ENCODE data around the gene UNC45A.

The UNC45A gene

DNA sequence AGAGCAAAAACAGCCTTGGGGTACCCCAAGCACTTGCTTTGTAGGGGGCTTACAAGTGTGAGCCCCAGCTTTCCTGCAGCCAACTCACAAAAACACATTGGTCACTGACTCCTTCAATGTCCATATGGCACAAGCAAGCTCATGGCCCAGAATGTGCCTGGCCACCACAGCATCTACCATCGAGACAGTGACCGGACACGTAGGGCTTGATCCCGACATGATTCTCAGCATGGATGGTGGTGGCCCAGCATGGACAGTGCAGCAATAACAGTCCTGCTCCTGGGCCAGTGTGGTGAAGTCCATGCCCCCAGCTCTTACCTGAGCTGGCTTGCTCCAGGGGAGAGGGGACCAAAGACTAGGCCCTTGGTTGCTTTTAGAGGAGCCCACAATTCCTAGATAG is 6.0 kb downstream of the UNC45A start:
- no peaks in the 10 kb centered on the region for H3K27me3 ChIP-seq (ENCODE audit: control insufficient read depth in 1 of 2, insufficient read depth in 2 of 2, low read length in 2 of 2)
- H3K4me1 ChIP-seq (ENCODE audit: insufficient read depth, low read length) = peaks cover 6% of the 10 kb centered on the region
- H3K9me3 ChIP-seq (ENCODE audit: low read length) = no peaks in the 10 kb centered on the region
- H3K4me3 ChIP-seq (ENCODE audit: low read depth in 1 of 2, low read length in 2 of 2) = no peak overlapping the region
- peaks cover 62% of the 10 kb centered on the region for H3K36me3 ChIP-seq (ENCODE audit: insufficient read depth, low read length)
- H3K9ac ChIP-seq (ENCODE audit: low read length) = no peak overlapping the region
- no peak overlapping the region for H3K27ac ChIP-seq (ENCODE audit: low read depth, low read length)

GRCh38 chr15:90942354-90943120 is 7.5 kb downstream of the UNC45A start:
- H3K4me1 ChIP-seq (ENCODE audit: insufficient read depth, low read length) = no peaks in the 10 kb centered on the region
- no peaks in the 10 kb centered on the region for H3K27me3 ChIP-seq (ENCODE audit: control insufficient read depth in 1 of 2, insufficient read depth in 2 of 2, low read length in 2 of 2)
- peaks cover 75% of the 10 kb centered on the region for H3K36me3 ChIP-seq (ENCODE audit: insufficient read depth, low read length)
- no peak overlapping the region for H3K4me3 ChIP-seq (ENCODE audit: low read depth in 1 of 2, low read length in 2 of 2)
- H3K27ac ChIP-seq (ENCODE audit: low read depth, low read length) = no peak overlapping the region
- H3K9me3 ChIP-seq (ENCODE audit: low read length) = no peaks in the 10 kb centered on the region
- H3K9ac ChIP-seq (ENCODE audit: low read length) = no peak overlapping the region

DNA sequence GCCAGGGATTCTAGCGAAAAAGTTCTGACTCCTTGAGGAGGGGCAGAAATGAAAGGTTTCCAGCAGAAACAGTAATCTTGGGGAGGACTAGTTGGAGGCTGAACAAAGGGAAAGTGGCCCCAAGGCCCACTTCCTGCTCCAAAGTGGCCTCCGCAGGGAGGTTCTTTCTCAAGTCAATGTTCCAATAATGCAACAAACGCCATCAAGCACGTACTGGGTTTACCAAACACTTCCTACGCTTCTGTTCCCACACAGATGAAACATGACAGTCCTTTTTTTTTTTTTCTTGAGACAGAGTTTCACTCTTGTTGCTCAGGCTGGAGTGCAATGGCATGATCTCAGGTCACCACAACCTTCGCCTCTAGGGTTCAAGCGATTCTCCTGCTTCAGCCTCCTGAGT is 10.0 kb downstream of the UNC45A start:
- Histone ChIP-seq H3K4me3 (ENCODE audit: low read depth in 1 of 2, low read length in 2 of 2) (no peak overlapping the region), H3K9me3 (ENCODE audit: low read length) (no peaks in the 10 kb centered on the region), H3K4me1 (ENCODE audit: insufficient read depth, low read length) (no peaks in the 10 kb centered on the region), H3K36me3 (ENCODE audit: insufficient read depth, low read length) (peaks cover 81% of the 10 kb centered on the region), H3K9ac (ENCODE audit: low read length) (no peak overlapping the region), H3K27ac (ENCODE audit: low read depth, low read length) (no peak overlapping the region), H3K27me3 (ENCODE audit: control insufficient read depth in 1 of 2, insufficient read depth in 2 of 2, low read length in 2 of 2) (no peaks in the 10 kb centered on the region)

DNA sequence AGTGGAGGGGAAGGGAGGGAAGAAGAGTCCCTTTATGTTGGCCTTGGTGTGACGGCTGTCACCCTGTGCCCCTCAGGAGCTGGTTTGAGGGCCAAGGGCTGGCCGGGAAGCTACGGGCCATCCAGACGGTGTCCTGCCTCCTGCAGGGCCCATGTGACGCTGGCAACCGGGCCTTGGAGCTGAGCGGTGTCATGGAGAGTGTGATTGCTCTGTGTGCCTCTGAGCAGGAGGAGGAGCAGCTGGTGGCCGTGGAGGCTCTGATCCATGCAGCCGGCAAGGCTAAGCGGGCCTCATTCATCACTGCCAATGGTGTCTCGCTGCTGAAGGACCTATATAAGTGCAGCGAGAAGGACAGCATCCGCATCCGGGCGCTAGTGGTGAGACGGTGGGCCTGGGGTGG is 11.5 kb downstream of the UNC45A start:
- Histone ChIP-seq H3K9ac (ENCODE audit: low read length) (no peak overlapping the region), H3K4me1 (ENCODE audit: insufficient read depth, low read length) (no peaks in the 10 kb centered on the region), H3K36me3 (ENCODE audit: insufficient read depth, low read length) (peaks cover 83% of the 10 kb centered on the region), H3K27me3 (ENCODE audit: control insufficient read depth in 1 of 2, insufficient read depth in 2 of 2, low read length in 2 of 2) (no peaks in the 10 kb centered on the region), H3K4me3 (ENCODE audit: low read depth in 1 of 2, low read length in 2 of 2) (no peak overlapping the region), H3K27ac (ENCODE audit: low read depth, low read length) (no peak overlapping the region), H3K9me3 (ENCODE audit: low read length) (no peaks in the 10 kb centered on the region)

- Histone ChIP-seq H3K27me3 (ENCODE audit: control insufficient read depth in 1 of 2, insufficient read depth in 2 of 2, low read length in 2 of 2) (no peaks in the 10 kb centered on the region), H3K9me3 (ENCODE audit: low read length) (no peaks in the 10 kb centered on the region), H3K27ac (ENCODE audit: low read depth, low read length) (no peak overlapping the region), H3K36me3 (ENCODE audit: insufficient read depth, low read length) (peaks cover 86% of the 10 kb centered on the region), H3K4me1 (ENCODE audit: insufficient read depth, low read length) (no peaks in the 10 kb centered on the region), H3K4me3 (ENCODE audit: low read depth in 1 of 2, low read length in 2 of 2) (no peak overlapping the region), H3K9ac (ENCODE audit: low read length) (no peak overlapping the region)
These were observed 12.0 kb downstream of the UNC45A start for GRCh38 chr15:90946941-90947576.

GRCh38 chr15:90947577-90948357 is 12.7 kb downstream of the UNC45A start:
- Histone ChIP-seq H3K9me3 (ENCODE audit: low read length) (no peaks in the 10 kb centered on the region), H3K36me3 (ENCODE audit: insufficient read depth, low read length) (peaks cover 84% of the 10 kb centered on the region), H3K27ac (ENCODE audit: low read depth, low read length) (no peak overlapping the region), H3K4me1 (ENCODE audit: insufficient read depth, low read length) (no peaks in the 10 kb centered on the region), H3K4me3 (ENCODE audit: low read depth in 1 of 2, low read length in 2 of 2) (no peak overlapping the region), H3K27me3 (ENCODE audit: control insufficient read depth in 1 of 2, insufficient read depth in 2 of 2, low read length in 2 of 2) (no peaks in the 10 kb centered on the region), H3K9ac (ENCODE audit: low read length) (no peak overlapping the region)

DNA sequence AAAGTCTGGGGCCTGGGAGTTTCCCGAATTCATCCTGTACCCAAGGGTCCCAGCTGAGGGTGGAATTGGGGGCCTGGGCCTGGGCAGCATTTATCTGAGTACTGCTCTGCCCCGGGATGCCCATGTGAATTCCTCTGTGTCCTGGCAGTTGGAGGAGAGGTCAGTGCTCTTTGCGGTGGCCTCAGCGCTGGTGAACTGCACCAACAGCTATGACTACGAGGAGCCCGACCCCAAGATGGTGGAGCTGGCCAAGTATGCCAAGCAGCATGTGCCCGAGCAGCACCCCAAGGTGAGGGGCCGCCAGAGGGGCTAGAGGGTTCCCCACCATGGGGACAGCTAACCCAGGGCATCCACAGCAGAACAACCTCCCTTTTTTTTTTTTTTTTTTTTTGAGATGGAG is 13.4 kb downstream of the UNC45A start:
- Histone ChIP-seq H3K9ac (ENCODE audit: low read length) (no peak overlapping the region), H3K4me3 (ENCODE audit: low read depth in 1 of 2, low read length in 2 of 2) (no peak overlapping the region), H3K4me1 (ENCODE audit: insufficient read depth, low read length) (no peaks in the 10 kb centered on the region), H3K9me3 (ENCODE audit: low read length) (no peaks in the 10 kb centered on the region), H3K36me3 (ENCODE audit: insufficient read depth, low read length) (peaks cover 84% of the 10 kb centered on the region), H3K27me3 (ENCODE audit: control insufficient read depth in 1 of 2, insufficient read depth in 2 of 2, low read length in 2 of 2) (no peaks in the 10 kb centered on the region), H3K27ac (ENCODE audit: low read depth, low read length) (no peak overlapping the region)

DNA sequence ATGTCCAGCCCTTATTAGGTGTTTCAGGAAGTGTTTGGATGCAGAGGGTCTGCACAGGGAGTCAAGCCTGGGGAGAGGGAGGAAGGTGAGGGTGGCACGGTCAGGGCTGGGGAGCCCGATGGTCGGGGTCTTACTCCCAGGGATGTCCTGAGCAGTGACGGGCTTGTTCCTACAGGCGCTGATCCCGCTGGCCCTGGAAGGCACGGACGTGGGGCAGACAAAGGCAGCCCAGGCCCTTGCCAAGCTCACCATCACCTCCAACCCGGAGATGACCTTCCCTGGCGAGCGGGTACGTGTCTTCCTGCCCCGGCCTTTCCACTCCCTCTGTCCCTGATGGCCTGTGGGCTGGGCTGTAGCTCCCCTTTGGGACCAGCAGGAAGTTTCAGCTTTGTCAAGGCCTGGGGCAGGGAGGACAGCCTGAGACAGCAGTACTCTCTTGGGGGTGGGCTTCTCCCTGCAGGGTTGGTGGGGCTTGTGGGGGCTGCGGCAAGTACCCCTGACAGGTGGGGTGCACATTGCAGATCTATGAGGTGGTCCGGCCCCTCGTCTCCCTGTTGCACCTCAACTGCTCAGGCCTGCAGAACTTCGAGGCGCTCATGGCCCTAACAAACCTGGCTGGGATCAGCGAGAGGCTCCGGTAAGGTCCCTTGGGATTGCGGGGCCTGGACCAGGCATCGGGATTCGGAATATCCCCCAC is 15.0 kb downstream of the UNC45A start:
- Histone ChIP-seq H3K27ac (ENCODE audit: low read depth, low read length) (no peak overlapping the region), H3K9me3 (ENCODE audit: low read length) (no peaks in the 10 kb centered on the region), H3K9ac (ENCODE audit: low read length) (no peak overlapping the region), H3K4me1 (ENCODE audit: insufficient read depth, low read length) (peaks cover under 1% of the 10 kb centered on the region), H3K27me3 (ENCODE audit: control insufficient read depth in 1 of 2, insufficient read depth in 2 of 2, low read length in 2 of 2) (no peaks in the 10 kb centered on the region), H3K36me3 (ENCODE audit: insufficient read depth, low read length) (peaks cover 74% of the 10 kb centered on the region), H3K4me3 (ENCODE audit: low read depth in 1 of 2, low read length in 2 of 2) (no peak overlapping the region)

GRCh38 chr15:90950676-90951075 is 15.6 kb downstream of the UNC45A start:
- no peak overlapping the region for H3K9ac ChIP-seq (ENCODE audit: low read length)
- H3K9me3 ChIP-seq (ENCODE audit: low read length) = no peaks in the 10 kb centered on the region
- H3K4me1 ChIP-seq (ENCODE audit: insufficient read depth, low read length) = peaks cover 6% of the 10 kb centered on the region
- no peaks in the 10 kb centered on the region for H3K27me3 ChIP-seq (ENCODE audit: control insufficient read depth in 1 of 2, insufficient read depth in 2 of 2, low read length in 2 of 2)
- H3K27ac ChIP-seq (ENCODE audit: low read depth, low read length) = no peak overlapping the region
- peaks cover 73% of the 10 kb centered on the region for H3K36me3 ChIP-seq (ENCODE audit: insufficient read depth, low read length)
- no peak overlapping the region for H3K4me3 ChIP-seq (ENCODE audit: low read depth in 1 of 2, low read length in 2 of 2)

GRCh38 chr15:90952901-90953677 is 18.0 kb downstream of the UNC45A start:
- no peak overlapping the region for H3K27ac ChIP-seq (ENCODE audit: low read depth, low read length)
- H3K36me3 ChIP-seq (ENCODE audit: insufficient read depth, low read length) = peaks cover 55% of the 10 kb centered on the region
- H3K4me1 ChIP-seq (ENCODE audit: insufficient read depth, low read length) = peaks cover 21% of the 10 kb centered on the region
- H3K27me3 ChIP-seq (ENCODE audit: control insufficient read depth in 1 of 2, insufficient read depth in 2 of 2, low read length in 2 of 2) = no peaks in the 10 kb centered on the region
- no peak overlapping the region for H3K9ac ChIP-seq (ENCODE audit: low read length)
- H3K4me3 ChIP-seq (ENCODE audit: low read depth in 1 of 2, low read length in 2 of 2) = no peak overlapping the region
- H3K9me3 ChIP-seq (ENCODE audit: low read length) = no peaks in the 10 kb centered on the region

Measured in muscle layer of colon (tissue), 2 donors.